Heart left ventricle (tissue), 16 donors: ENCODE measurements around the gene DOCK3. TPM values are rescaled to one million over a fixed set of nuclear protein-coding genes. Genes with fewer than 3 reads are reported as not detected.

Source experiments
- ATAC-seq, 4 donors: fragments of 200-7000 bp; cut with Tn5 transposase; one replicate each; pipeline ENCODE4 v1.9.1; 2020 to 2022; ENCODE audit warnings: moderate library complexity in 4 of 4, mild to moderate bottlenecking in 3 of 4, moderate number of reproducible peaks in 1 of 4
- DNase-seq, 5 donors: peaks; one replicate each; pipeline ENCODE4 v3.0.0-alpha.2; 2020
- H3K27ac ChIP-seq, 12 donors: fragments of 200-600 bp; sonication (generic) in 4 of 12; one replicate each; pipeline versions ENCODE4 v1.5.0 to v1.8.0; 2016 to 2022; ENCODE audit warnings: mild to moderate bottlenecking in 2 of 12
- H3K27me3 ChIP-seq, 9 donors: fragments of 200-600 bp; sonication (generic) in 2 of 9; one replicate each; pipeline versions ENCODE4 v1.5.1 to v1.8.0; 2016 to 2022; ENCODE audit warnings: mild to moderate bottlenecking in 3 of 9
- H3K36me3 ChIP-seq, 9 donors: fragments of 200-600 bp; sonication (generic) in 2 of 9; one replicate each; pipeline versions ENCODE4 v1.5.0 to v1.8.0; 2018 to 2022; ENCODE audit warnings: mild to moderate bottlenecking in 2 of 9
- H3K4me1 ChIP-seq, 12 donors: fragments of 200-600 bp; sonication (generic) in 4 of 12; one replicate each; pipeline versions ENCODE4 v1.5.0 to v1.8.0; 2016 to 2022; ENCODE audit warnings: mild to moderate bottlenecking in 3 of 12
- H3K4me3 ChIP-seq, 12 donors: fragments of 200-600 bp; sonication (generic) in 4 of 12; one replicate each; pipeline versions ENCODE4 v1.5.0 to v1.8.0; 2017 to 2022; ENCODE audit warnings: mild to moderate bottlenecking in 9 of 12, moderate library complexity in 4 of 12
- H3K9me3 ChIP-seq, 12 donors: fragments of 200-600 bp; sonication (generic) in 4 of 12; one replicate each; pipeline versions ENCODE4 v1.5.0 to v1.8.0; 2016 to 2022; ENCODE audit warnings: mild to moderate bottlenecking in 1 of 12
- POLR2A ChIP-seq, 2 donors: fragments of 450-650 bp; IDR thresholded peaks; one replicate each; pipeline ENCODE4 v1.6.1; 2017; ENCODE audit warnings: antibody characterized with exemption in 2 of 2, mild to moderate bottlenecking in 2 of 2, moderate library complexity in 2 of 2
- WGBS, 4 donors: extraction: QIAGEN DNeasy Blood & Tissue Kit in 2 of 4; methylation state at CpG; one replicate each; pipeline versions ENCODE4 v1.1.5 to v1.1.7; 2013 to 2018; 5-methylcytosine and 5-hydroxymethylcytosine counted together
- intact Hi-C, 10 donors: fragments of 100-400 bp; cut with DNase I; formaldehyde crosslinking; loops; one replicate each; pipeline versions ENCODE4 v1.11.1 to v1.14.2; 2022
- polyA plus RNA-seq, 2 donors: library from polyadenylated mRNA; stranded (reverse); fragments of 200-250 nt; gene quantifications; one replicate each; pipeline ENCODE4 v1.2.3, GENCODE V29; 2013
- total RNA-seq, 9 donors: library from RNA; depleted of rRNA in 2 of 9; stranded (reverse); fragments of >200 nt in 2 of 9; fragmentation: NEBNext Ultra II Directional in 3 of 9; extraction: Animal tissue kit (Norgen Biotek cat#: 25700) in 3 of 9; gene quantifications; one replicate each; pipeline versions ENCODE4 v1.1.0 to v1.2.4, GENCODE V29; 2016 to 2023
- TF ChIP-seq, protein P1 (sequence below), 12 donors: fragments of 200-600 bp; sonication (generic) in 4 of 12; IDR thresholded peaks; one replicate each; pipeline versions ENCODE4 v1.5.0 to v1.8.0; 2018 to 2022; ENCODE audit warnings: antibody characterized with exemption in 12 of 12, mild to moderate bottlenecking in 5 of 12
- donor health status: ischemic (EF 13 %, LVEDD 7.1; RV severe dilation, severe dysfunction).
- donor health status: healthy with polysubstance abuse.
- donor health status: DM: no; HTN: yes; CAD: no.
- donor health status: DM: no; HTN: no; CAD: no.
- donor health status: ischemic (EF 25% LVEDD 6.9; RV normal size, moderate dysfunction).
- donor health status: ischemic (EF 25% LVEDD 5.7; RV mildly dilated, moderate dysfunction).
- donor health status: healthy.
- donor health status: DM: yes; HTN: yes; CAD: no.
- donor health status: ischemic (EF 35%, LVEDD 5.7; RV mildly dilated, moderate dysfunction).
- donor health status: nonischemic (EF 11% LVEDD 7.7; RV severe dilation, severe dysfunction).
- donor health status: DM: yes; HTN: yes; CAD: no.
- donor health status: PGD.
- donor health status: ischemic (EF 29% LVEDD 5.4; RV normal size, mild dysfunction).
- donor health status: nonischemic (EF 23%, LVEDD 6.1; RV moderate dilation, normal function).

The DOCK3 gene
- total and polyA plus RNA-seq, 11 donors = 2.0 to 6.7 (median 4.8) TPM

DNA sequence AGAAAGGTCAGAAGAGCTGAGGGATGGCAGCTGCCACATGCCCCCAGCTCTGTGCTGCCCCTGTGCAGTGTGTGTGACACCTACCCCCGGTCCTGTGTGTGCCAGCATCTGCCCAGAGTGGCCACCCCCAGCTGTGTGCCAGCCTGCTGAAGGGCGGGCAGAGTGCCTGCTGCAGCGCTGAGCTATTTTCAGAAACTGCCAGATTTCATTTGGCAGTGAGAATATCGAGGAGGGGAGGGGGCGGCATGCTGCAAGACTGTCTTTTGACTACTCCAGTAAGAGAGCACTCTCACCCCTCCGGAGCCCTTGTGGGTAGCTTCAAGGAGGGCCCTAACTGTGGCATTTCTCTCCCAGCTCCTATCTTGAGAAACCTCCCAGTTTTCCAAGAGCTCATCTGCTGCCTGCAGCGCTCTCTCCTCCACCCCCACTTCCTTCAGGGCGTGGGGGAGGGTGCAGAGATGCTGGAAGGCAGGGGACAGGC lies 25.2 kb upstream of the DOCK3 start:
- Histone ChIP-seq H3K9me3 (no peaks in the 10 kb centered on the region), H3K4me1 (peaks cover 0 to 74% (median 27%) of the 10 kb centered on the region in 12 donors), H3K27me3 (no peaks in the 10 kb centered on the region), H3K27ac (peak overlapping the region; percentile 62 to 97 (median 84)), H3K4me3 (no peak overlapping the region), H3K36me3 (peaks cover 0 to 61% (median 18%) of the 10 kb centered on the region in 9 donors)
- ATAC-seq (peak; percentile 89 to 93 (median 90)), DNase-seq (peak; percentile 83 to 92 (median 87))
- 30 to 45% (median 37%) methylated on average over 5 to 8 of the region's 8 CpGs for WGBS, 4 donors
- TF ChIP-seq POLR2A (IDR thresholded peaks at IDR 0.05) = no peak
- TF ChIP-seq, protein P1, sequence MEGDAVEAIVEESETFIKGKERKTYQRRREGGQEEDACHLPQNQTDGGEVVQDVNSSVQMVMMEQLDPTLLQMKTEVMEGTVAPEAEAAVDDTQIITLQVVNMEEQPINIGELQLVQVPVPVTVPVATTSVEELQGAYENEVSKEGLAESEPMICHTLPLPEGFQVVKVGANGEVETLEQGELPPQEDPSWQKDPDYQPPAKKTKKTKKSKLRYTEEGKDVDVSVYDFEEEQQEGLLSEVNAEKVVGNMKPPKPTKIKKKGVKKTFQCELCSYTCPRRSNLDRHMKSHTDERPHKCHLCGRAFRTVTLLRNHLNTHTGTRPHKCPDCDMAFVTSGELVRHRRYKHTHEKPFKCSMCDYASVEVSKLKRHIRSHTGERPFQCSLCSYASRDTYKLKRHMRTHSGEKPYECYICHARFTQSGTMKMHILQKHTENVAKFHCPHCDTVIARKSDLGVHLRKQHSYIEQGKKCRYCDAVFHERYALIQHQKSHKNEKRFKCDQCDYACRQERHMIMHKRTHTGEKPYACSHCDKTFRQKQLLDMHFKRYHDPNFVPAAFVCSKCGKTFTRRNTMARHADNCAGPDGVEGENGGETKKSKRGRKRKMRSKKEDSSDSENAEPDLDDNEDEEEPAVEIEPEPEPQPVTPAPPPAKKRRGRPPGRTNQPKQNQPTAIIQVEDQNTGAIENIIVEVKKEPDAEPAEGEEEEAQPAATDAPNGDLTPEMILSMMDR (IDR thresholded peaks at IDR 0.05) = no peak
- intact Hi-C loops = loop anchor here in 1 of 10 donors (2.0 kb wide), 1 partner anchor 31 kb away; no protein-coding TSS in a partner anchor

DNA sequence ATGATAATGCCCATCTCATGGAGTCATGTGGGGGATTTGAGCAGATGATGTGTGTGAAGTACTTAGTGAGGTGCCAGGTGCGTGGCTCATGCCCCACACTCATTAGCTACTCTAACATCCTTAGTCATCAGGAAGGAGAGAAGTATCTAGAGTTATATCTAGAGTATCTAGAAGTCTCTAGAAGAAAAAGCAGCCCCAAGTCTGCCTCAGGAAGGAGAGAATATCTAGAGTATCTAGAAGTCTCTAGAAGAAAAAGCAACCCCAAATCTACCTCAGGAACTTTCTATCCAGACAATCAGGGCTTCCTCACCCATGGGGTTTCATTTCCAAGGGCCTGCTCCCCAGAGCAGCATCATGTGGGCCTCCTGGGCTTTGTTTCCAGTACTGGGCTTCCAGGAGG lies 24.7 kb upstream of the DOCK3 start:
- intact Hi-C loops = loop anchor here in 5 of 10 donors (5.0 to 10.0 kb wide), 2 partner anchors 33 to 75 kb away; partner anchors contain the start of gene MAPKAPK3 (in 4 of the 5)
- Histone ChIP-seq H3K27ac (peak overlapping the region; percentile 62 to 97 (median 84)), H3K4me1 (peaks cover 0 to 68% (median 23%) of the 10 kb centered on the region in 12 donors), H3K9me3 (no peaks in the 10 kb centered on the region), H3K27me3 (no peaks in the 10 kb centered on the region), H3K4me3 (no peak overlapping the region), H3K36me3 (peaks cover 0 to 56% (median 18%) of the 10 kb centered on the region in 9 donors)
- DNase-seq (no peak), ATAC-seq (no peak)
- no peak for TF ChIP-seq POLR2A (IDR thresholded peaks at IDR 0.05)
- TF ChIP-seq, protein P1 (IDR thresholded peaks at IDR 0.05) = no peak
- WGBS, 4 donors = 42 to 71% (median 55%) methylated on average over 1 of the region's 1 CpG

DNA sequence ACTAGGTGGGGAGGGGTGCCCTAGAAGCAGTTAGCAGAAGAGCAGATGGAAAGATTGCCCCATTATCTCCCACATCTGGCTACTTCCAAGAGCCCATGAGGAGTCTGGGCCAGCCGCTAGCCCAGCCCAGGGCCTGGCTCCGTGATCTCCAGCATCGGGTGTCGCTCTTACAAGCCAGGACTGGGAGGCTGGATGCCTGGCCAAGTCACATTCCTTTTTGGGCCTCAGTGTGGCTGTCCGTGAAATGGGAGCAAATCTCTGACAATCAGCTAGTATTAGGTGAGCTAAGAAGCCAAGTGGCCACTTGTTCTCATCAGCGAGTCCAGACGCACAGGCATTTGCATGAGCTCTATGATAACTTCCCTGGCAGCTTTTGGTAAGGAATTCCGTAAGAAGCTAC lies 23.3 kb upstream of the DOCK3 start:
- H3K4me3 ChIP-seq = no peak overlapping the region
- peak overlapping the region in 8 of 12 donors; percentile 14 to 97 (median 71) for H3K27ac ChIP-seq
- peaks cover 0 to 56% (median 20%) of the 10 kb centered on the region in 12 donors for H3K4me1 ChIP-seq
- no peak for TF ChIP-seq POLR2A (IDR thresholded peaks at IDR 0.05)
- TF ChIP-seq, protein P1 (IDR thresholded peaks at IDR 0.05) = no peak
- no peaks in the 10 kb centered on the region for H3K27me3 ChIP-seq
- ATAC-seq (no peak), DNase-seq (no peak)
- intact Hi-C loops = loop anchor here in 5 of 10 donors (5.0 to 10.0 kb wide), 2 partner anchors 34 to 77 kb away; partner anchors contain the start of gene MAPKAPK3 (in 4 of the 5)
- H3K9me3 ChIP-seq = no peaks in the 10 kb centered on the region
- peaks cover 0 to 41% (median 8%) of the 10 kb centered on the region in 9 donors for H3K36me3 ChIP-seq
- 55 to 60% (median 57%) methylated on average over 8 of the region's 8 CpGs for WGBS, 4 donors

DNA sequence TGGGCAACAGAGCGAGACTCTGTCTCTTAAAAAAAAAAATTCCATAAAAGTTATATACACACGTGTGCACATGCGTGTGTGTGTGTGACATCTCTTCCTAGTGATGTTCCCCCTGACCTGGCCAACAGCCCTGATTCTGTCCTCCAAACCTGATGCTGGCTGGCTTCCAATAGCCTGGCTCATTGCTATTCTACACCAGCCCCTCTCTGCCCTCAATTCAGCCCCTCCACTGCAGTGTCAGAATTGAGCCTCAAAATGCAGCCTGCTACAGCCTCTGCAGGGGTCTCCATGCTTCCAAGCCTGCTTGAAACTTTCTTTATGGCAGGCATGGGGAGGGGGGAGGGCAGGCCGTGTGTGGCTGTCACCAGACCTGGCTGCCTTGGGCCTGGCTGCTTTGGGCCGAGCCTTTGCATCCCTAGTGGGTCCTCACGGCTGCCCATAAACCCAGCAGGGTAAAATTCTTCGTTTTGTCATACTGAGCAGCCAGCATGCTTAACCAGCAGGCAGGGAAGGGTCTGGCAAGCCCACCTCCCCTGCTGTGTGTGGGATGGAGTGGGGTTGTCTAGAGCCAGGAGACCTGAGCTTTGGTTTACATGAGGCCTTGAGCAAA lies 22.7 kb upstream of the DOCK3 start:
- no peak for ATAC-seq
- Histone ChIP-seq H3K9me3 (no peaks in the 10 kb centered on the region), H3K36me3 (peaks cover 0 to 36% (median 3%) of the 10 kb centered on the region in 9 donors), H3K4me1 (peaks cover 0 to 55% (median 20%) of the 10 kb centered on the region in 12 donors), H3K27me3 (no peaks in the 10 kb centered on the region), H3K27ac (peak overlapping the region in 8 of 12 donors; percentile 14 to 97 (median 71)), H3K4me3 (no peak overlapping the region)
- WGBS, 4 donors = 34 to 51% (median 36%) methylated on average over 6 to 7 of the region's 7 CpGs
- peak in 1 of 5 donors; percentile 61 for DNase-seq
- intact Hi-C loops = loop anchor here in 7 of 10 donors (1.0 to 10.0 kb wide), 3 partner anchors 35 to 77 kb away; partner anchors contain the start of gene MAPKAPK3 (in 4 of the 7)
- TF ChIP-seq, protein P1 (IDR thresholded peaks at IDR 0.05) = no peak
- TF ChIP-seq POLR2A (IDR thresholded peaks at IDR 0.05) = no peak
